HepG2 (cell line): ENCODE measurements around the gene TTLL4. TPM values are rescaled to one million over a fixed set of nuclear protein-coding genes. Genes with fewer than 3 reads are reported as not detected.

Experiments used
- ATF7-NPFF ChIP-seq: sonication (generic); formaldehyde crosslinking; IDR thresholded peaks from 2 replicates; pipeline ENCODE4 v1.8.1; 2023; ENCODE audit warnings: mild to moderate bottlenecking, low read depth, missing genetic modification reagents, moderate library complexity
- IKZF5 ChIP-seq: IDR thresholded peaks from 2 replicates; pipeline ENCODE4 v1.6.1; 2018; ENCODE audit warnings: missing genetic modification reagents, mild to moderate bottlenecking, missing compliant biosample characterization
- MLLT10 ChIP-seq: sonication (generic); formaldehyde crosslinking; IDR thresholded peaks from 2 replicates; pipeline ENCODE4 v1.4.0; 2020; ENCODE audit warnings: missing genetic modification reagents
- MTF1 ChIP-seq: sonication (generic); formaldehyde crosslinking; IDR thresholded peaks from 2 replicates; pipeline ENCODE4 v1.5.0; 2020; ENCODE audit warnings: missing genetic modification reagents
- NR2F2 ChIP-seq: IDR thresholded peaks from 2 replicates; pipeline ENCODE4 v1.6.1; 2012; ENCODE audit warnings: low read depth, inconsistent platforms, borderline replicate concordance
- SP2 ChIP-seq: sonication (generic); formaldehyde crosslinking; IDR thresholded peaks from 2 replicates; pipeline ENCODE4 v1.5.1; 2020; ENCODE audit warnings: mild to moderate bottlenecking, missing genetic modification reagents
- SP5 ChIP-seq: IDR thresholded peaks from 2 replicates; pipeline ENCODE4 v1.6.1; 2016; ENCODE audit warnings: low read depth, borderline replicate concordance
- SUZ12 ChIP-seq: fragments of 150-350 bp; IDR thresholded peaks from 2 replicates; pipeline ENCODE4 v1.6.1; 2014; ENCODE audit warnings: low read depth, low read length
- ZBTB46 ChIP-seq: sonication (generic); formaldehyde crosslinking; IDR thresholded peaks from 2 replicates; pipeline ENCODE4 v1.4.0; 2020; ENCODE audit warnings: mild to moderate bottlenecking, missing genetic modification reagents, borderline replicate concordance
- ZC3H13 ChIP-seq: sonication (generic); formaldehyde crosslinking; IDR thresholded peaks from 2 replicates; pipeline ENCODE4 v1.8.1; 2023; ENCODE audit warnings: mild to moderate bottlenecking, missing genetic modification reagents, moderate library complexity
- ZKSCAN1 ChIP-seq: fragments of 150-350 bp; IDR thresholded peaks from 2 replicates; pipeline ENCODE4 v1.6.1; 2014; ENCODE audit warnings: low read length
- ZNF12 ChIP-seq: sonication (generic); formaldehyde crosslinking; IDR thresholded peaks from 2 replicates; pipeline ENCODE4 v1.5.0; 2020; ENCODE audit warnings: missing genetic modification reagents
- ZNF251 ChIP-seq: sonication (generic); formaldehyde crosslinking; IDR thresholded peaks from 2 replicates; pipeline ENCODE4 v1.9.0; 2021; ENCODE audit warnings: mild to moderate bottlenecking, missing genetic modification reagents
- ZNF264 ChIP-seq: sonication (generic); formaldehyde crosslinking; IDR thresholded peaks from 2 replicates; pipeline ENCODE4 v1.4.0; 2020; ENCODE audit warnings: missing genetic modification reagents
- ZNF329 ChIP-seq: sonication (generic); formaldehyde crosslinking; IDR thresholded peaks from 2 replicates; pipeline ENCODE4 v1.9.0; 2021; ENCODE audit warnings: low read depth, mild to moderate bottlenecking, missing genetic modification reagents
- ZNF33A ChIP-seq: sonication (generic); formaldehyde crosslinking; IDR thresholded peaks from 2 replicates; pipeline ENCODE4 v1.5.1; 2020; ENCODE audit warnings: missing genetic modification reagents, mild to moderate bottlenecking, moderate library complexity, borderline replicate concordance
- ZNF441 ChIP-seq: sonication (generic); formaldehyde crosslinking; IDR thresholded peaks from 2 replicates; pipeline ENCODE4 v1.7.0; 2021; ENCODE audit warnings: missing genetic modification reagents, borderline replicate concordance
- ZNF446 ChIP-seq: sonication (generic); formaldehyde crosslinking; IDR thresholded peaks from 2 replicates; pipeline ENCODE4 v1.5.0; 2020; ENCODE audit warnings: mild to moderate bottlenecking, missing genetic modification reagents
- ZNF460 ChIP-seq: sonication (generic); formaldehyde crosslinking; IDR thresholded peaks from 2 replicates; pipeline ENCODE4 v1.5.1; 2020; ENCODE audit warnings: missing genetic modification reagents, mild to moderate bottlenecking, borderline replicate concordance
- ZNF777 ChIP-seq: sonication (generic); formaldehyde crosslinking; IDR thresholded peaks from 2 replicates; pipeline ENCODE4 v1.4.0; 2020; ENCODE audit warnings: missing genetic modification reagents
- ZSCAN9 ChIP-seq: IDR thresholded peaks from 2 replicates; pipeline ENCODE4 v1.6.1; 2016; ENCODE audit warnings: borderline replicate concordance
- ZUFSP ChIP-seq: sonication (generic); formaldehyde crosslinking; IDR thresholded peaks from 2 replicates; pipeline ENCODE4 v1.9.0; 2021; ENCODE audit warnings: missing genetic modification reagents, mild to moderate bottlenecking, borderline replicate concordance
- polyA plus RNA-seq, 8 experiments: library from polyadenylated mRNA; depleted of rRNA in 3 of 8; stranded (reverse) in 7 of 8; unstranded in 1 of 8; fragments of >200 nt; fragmentation: Illumina TruSeq in 4 of 8; extraction: Trizol in 4 of 8; gene quantifications; 2 replicates each; pipeline versions ENCODE4 v1.2.1 to v1.2.3, GENCODE V29; 2011 to 2016; ENCODE audit warnings: low read depth in 4 of 8, missing spikeins in 1 of 8, mixed read lengths in 1 of 8; ENCODE audit not compliant: insufficient read depth in 1 of 8
- total RNA-seq, 5 experiments: library from RNA; depleted of rRNA; stranded (reverse); fragments of >200 nt; fragmentation: Illumina TruSeq; extraction: Trizol; gene quantifications; 2 replicates each; pipeline ENCODE4 v1.2.3, GENCODE V29; 2016; ENCODE audit warnings: low read depth in 1 of 5

The TTLL4 gene
- total and polyA plus RNA-seq, 2 of the 13 experiments (the other 11 are each of a cell fraction or from before 2014, with no cell fraction given) = 77.5 to 84.6 TPM

- peak; percentile 94; the same call in 1 of the 2 replicates for TF ChIP-seq ZNF33A (CRISPR knock-in tag)
- peak; percentile 97 for TF ChIP-seq ZBTB46
- TF ChIP-seq MLLT10 (CRISPR knock-in tag) = no peak
- TF ChIP-seq ZNF12 = peak; percentile 37; the same call in 1 of the 2 replicates
- peak; percentile 95; the same call in 1 of the 2 replicates for TF ChIP-seq ZNF446
- TF ChIP-seq NR2F2 = no peak; the same call in 1 of the 2 replicates
- TF ChIP-seq ZNF460 (CRISPR knock-in tag) = peak; percentile 63; the same call in 1 of the 2 replicates
- TF ChIP-seq ZNF777 = peak; percentile 95
- TF ChIP-seq ZNF264 = peak; percentile 83
- TF ChIP-seq ATF7-NPFF (CRISPR knock-in tag) = peak; percentile 95
- TF ChIP-seq SUZ12 = no peak
- TF ChIP-seq MTF1 = 0 out of 2 replicates have a peak, but pooled peaks have one; percentile 39
- peak; percentile 39 for TF ChIP-seq ZNF441 (CRISPR knock-in tag)
- TF ChIP-seq SP5 (CRISPR knock-in tag) = peak; percentile 86; the same call in 1 of the 2 replicates
- peak; percentile 92 for TF ChIP-seq ZC3H13
- TF ChIP-seq SP2 = no peak; the same call in 1 of the 2 replicates
- no peak for TF ChIP-seq ZKSCAN1
- peak; percentile 88 for TF ChIP-seq ZNF251 (CRISPR knock-in tag)
- no peak for TF ChIP-seq ZUFSP (CRISPR knock-in tag)
- TF ChIP-seq IKZF5 (CRISPR knock-in tag) = peak; percentile 31; the same call in 1 of the 2 replicates
- no peak for TF ChIP-seq ZNF329 (CRISPR knock-in tag)
- peak; percentile 58 for TF ChIP-seq ZSCAN9
Observed at GRCh38 chr2:218781691-218782527, 71.3 kb downstream of the TTLL4 start, which contains the start of gene CYP27A1 (continued).
